Mucosa of gallbladder (tissue), 1 donor: ENCODE results near the gene ARHGEF37. TPM values are rescaled to one million over a fixed set of nuclear protein-coding genes. Genes with fewer than 3 reads are reported as not detected.
"Not testable (repeated sequence)": the region's sequence is repeated elsewhere in the genome, so short reads cannot be mapped to it uniquely, and the experiment has no call there.

Experiments used
- DNase-seq: peaks from one replicate; pipeline ENCODE4 v3.0.0-alpha.2; 2020; ENCODE audit warnings: low spot score
- total RNA-seq: library from RNA; stranded (reverse); gene quantifications from one replicate; pipeline ENCODE4 v1.2.1, GENCODE V29; 2021
- donor health status: DM: no; HTN: no; CAD: no.

Gene ARHGEF37
- total RNA-seq, 1 donor from 2014 or later: 32.8 TPM

GRCh38 chr5:149647334-149647733 lies 66.0 kb downstream of the ARHGEF37 start:
- no peak for DNase-seq

DNA sequence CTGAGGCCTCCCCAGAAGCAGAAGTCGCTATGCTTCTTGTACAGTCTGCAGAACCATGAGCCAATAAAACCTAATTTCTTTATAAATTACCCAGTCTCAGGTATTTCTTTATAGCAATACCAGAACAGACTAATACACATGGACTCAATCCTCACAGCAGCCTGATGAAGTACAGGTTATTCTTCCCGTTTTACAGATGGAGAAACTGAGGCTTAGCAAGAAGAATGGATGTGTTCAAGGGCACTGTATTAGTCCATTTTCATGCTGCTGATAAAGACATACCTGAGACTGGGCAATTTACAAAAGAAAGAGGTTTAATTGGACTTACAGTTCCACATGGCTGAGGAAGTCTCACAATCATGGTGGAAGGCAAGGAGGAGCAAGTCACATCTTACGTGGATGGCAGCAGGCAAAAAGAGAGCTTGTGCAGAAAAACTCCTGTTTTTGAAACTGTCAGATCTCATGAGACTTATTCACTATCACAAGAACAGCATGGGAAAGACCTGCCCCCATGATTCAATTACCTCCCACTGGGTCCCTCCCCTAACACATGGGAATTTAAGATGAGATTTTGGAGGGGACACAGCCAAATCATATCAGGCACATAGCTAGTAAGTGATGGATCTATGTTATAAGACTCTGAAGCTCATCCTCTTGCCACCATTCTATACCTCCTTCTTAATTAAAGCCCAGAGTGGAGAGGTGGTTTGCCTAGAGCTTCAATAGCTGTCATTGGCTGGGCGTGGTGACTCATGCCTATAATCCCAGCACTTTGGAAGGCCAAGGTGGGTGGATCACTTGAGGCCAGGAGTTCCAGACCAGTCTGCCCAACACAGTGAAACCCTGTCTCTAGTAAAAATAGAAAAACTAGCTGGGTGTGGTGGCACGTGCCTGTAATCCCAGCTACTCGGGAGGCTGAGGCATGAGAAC lies 67.4 kb downstream of the ARHGEF37 start:
- DNase-seq: not testable (repeated sequence)

GRCh38 chr5:149649730-149650129 lies 68.4 kb downstream of the ARHGEF37 start:
- not testable (repeated sequence) for DNase-seq

DNA sequence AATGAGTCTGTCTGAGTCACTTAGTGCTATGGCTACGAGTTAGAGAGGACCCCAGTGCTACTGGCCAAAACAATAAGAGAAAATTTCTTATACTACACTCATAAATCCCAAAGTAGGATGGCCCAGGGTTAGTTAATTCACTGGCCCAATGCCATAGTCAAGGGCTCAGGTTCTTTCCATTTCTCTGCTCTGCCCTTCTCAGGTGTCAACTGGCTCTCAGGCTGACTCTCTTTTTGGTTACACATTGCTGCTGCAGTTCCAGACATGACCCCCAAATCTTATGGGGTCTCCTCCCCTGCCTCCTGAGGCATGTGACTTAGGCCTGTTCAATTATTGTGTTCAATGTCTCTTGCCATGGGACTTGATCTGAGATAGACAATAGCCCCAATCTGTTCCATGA lies 70.4 kb downstream of the ARHGEF37 start:
- DNase-seq: no peak

DNA sequence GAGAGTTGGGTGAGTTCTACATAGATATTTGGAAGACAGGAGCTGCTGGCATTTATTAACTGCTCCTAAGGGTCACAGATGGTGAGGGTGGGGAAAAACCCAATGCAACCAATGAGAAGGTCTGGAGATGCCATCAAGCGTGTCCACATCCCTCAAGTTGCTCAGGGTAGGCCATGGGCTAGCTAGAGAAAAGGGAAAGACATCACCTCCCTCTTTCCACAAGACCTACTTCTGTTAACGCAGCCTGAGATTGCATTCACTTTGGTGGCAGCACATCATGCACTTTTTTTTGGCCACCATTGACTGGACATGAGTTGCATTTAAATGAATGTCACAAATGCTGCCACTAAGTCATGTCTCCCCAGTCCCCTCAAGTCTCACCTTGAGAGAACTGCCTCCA lies 71.4 kb downstream of the ARHGEF37 start:
- DNase-seq: no peak

- no peak for DNase-seq
Observed at GRCh38 chr5:149654231-149654630, 72.9 kb downstream of the ARHGEF37 start.

GRCh38 chr5:149654883-149655505 lies 73.7 kb downstream of the ARHGEF37 start:
- no peak for DNase-seq

GRCh38 chr5:149656576-149657182 lies 75.4 kb downstream of the ARHGEF37 start:
- DNase-seq: peak; percentile 46

GRCh38 chr5:149657324-149657723 lies 76.0 kb downstream of the ARHGEF37 start:
- no peak for DNase-seq

- DNase-seq: peak; percentile 44
Observed at GRCh38 chr5:149658299-149658698, 77.0 kb downstream of the ARHGEF37 start.

GRCh38 chr5:149664083-149664482 lies 82.8 kb downstream of the ARHGEF37 start:
- no peak for DNase-seq

GRCh38 chr5:149664666-149665415 lies 83.5 kb downstream of the ARHGEF37 start:
- DNase-seq: no peak

- DNase-seq: no peak
Observed at GRCh38 chr5:149665416-149666175, 84.3 kb downstream of the ARHGEF37 start.

GRCh38 chr5:149666212-149666852 lies 85.0 kb downstream of the ARHGEF37 start:
- no peak for DNase-seq

DNA sequence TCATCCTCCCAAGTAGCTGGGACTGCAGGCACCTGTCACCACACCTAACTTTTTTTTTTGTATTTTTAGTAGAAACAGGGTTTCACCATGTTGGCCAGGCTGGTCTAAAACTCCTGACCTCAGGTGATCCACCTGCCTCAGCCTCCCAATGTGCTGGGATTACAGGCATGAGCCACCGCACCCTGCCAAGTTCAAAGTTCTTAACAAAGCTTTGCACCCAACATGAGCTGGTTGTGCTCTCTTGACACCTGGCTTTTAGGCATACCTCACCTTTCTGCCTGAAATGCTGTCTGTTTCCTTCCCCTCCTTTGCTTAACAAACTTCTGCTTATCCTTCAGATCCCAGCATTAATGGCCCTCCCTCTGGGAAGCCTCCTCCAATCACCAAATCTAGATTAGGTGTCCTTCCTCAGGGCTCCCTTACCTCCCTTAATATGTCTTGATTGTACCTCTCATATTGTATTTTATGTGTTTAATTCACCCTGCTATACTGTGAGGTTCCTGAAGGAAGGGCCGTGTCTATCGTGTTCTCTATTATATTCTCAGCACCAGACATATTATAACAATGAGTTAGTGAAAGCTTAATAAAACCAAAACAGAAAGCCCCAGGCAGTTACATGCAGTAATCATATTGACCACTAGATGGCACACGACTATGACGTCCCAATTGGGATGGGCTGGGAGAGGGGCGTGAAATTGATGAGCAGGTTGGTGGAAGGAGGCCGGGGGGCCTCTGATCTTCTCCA lies 86.0 kb downstream of the ARHGEF37 start:
- DNase-seq: no peak

- DNase-seq: no peak
Observed at GRCh38 chr5:149667829-149668330, 86.6 kb downstream of the ARHGEF37 start.

DNA sequence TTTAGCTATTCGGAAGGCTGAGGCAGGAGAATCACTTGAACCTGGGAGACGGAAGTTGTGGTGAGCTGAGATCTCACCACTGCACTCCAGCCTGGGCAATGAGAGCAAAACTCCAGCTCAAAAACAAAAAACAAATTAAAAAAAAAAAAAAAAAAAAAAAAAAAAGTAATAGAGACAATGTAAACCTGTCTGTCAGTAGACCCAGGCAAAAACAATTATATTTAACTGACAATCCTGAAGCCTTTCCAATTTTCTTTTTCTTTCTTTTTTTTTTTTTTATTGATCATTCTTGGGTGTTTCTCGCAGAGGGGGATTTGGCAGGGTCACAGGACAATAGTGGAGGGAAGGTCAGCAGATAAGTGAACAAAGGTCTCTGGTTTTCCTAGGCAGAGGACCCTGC lies 88.0 kb downstream of the ARHGEF37 start:
- DNase-seq: not testable (repeated sequence)

DNA sequence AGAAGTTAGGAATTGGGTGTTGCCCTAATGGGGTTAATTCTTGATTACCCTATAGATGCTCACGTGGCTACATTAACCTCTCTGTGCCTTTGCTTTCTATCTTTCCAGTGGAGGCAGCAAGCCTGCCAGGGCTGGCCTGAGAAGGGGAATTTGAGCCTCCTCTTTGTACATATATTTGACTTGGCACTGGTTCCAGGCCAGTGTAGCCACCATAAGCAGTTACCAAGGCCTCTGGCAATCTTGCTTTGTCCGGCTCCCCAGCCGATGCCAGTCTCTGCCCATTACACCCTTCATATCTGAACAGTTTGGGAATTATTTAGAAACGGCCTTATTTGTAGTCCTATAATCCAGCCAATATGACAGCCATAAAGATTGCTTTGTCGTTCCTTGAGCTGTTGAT lies 90.2 kb downstream of the ARHGEF37 start:
- no peak for DNase-seq

DNA sequence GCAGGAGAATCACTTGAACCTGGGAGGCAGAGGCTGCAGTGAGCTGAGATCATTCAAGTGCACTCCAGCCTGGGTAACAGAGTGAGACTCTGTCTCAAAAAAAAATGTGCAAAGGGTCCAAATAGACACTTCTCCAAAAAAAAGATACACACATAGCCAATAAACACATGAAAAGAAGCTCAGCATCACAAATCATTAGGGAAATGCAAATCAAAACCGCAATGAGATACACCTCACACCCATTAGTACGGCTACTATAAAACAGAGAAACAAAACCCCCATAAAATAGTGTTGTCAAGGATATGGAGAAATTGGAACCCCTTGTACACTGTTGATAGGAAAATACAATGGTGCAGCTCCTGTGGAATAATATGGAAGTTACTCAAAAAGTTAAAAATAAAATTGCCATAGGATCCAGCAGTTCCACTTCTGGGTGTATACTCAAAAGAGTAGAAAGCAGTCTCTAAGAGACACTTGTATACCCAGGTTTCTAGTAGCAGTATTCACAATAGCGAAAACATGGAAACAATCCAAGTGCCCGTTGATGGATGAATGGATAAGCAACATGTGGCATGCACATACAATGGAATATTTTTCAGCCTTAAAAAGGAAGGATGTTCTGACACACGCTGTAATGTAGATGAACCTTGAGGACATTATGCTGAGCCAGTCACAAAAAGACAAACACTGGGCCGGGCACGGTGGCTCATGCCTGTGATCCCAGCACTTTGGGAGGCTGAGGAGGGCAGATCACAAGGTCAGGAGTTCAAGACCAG lies 91.6 kb downstream of the ARHGEF37 start:
- DNase-seq: no peak
